Astrocyte of the cerebellum (primary cell): Measurements from ENCODE around the gene KCNA5.

Experiments
- DNase-seq: peaks from one replicate; pipeline ENCODE4 v3.0.0-alpha.2; 2011; ENCODE audit warnings: low read depth
- H3K4me3 ChIP-seq: 2 replicates; pipeline ENCODE4 v1.5.1; 2011; ENCODE audit warnings: mild to moderate bottlenecking, low read depth, low read length, moderate library complexity
- in situ Hi-C: cut with HindIII; loops from 2 replicates; pipeline ENCODE4 v1.10.0; 2017; ENCODE audit warnings: low sequenced_read_pairs
- TF ChIP-seq, protein P1 (sequence below): IDR thresholded peaks from 2 replicates; pipeline ENCODE4 v1.5.1; 2012; ENCODE audit warnings: low read length, low read depth, moderate library complexity, mild to moderate bottlenecking; ENCODE audit errors: missing control alignments

Gene KCNA5

DNA sequence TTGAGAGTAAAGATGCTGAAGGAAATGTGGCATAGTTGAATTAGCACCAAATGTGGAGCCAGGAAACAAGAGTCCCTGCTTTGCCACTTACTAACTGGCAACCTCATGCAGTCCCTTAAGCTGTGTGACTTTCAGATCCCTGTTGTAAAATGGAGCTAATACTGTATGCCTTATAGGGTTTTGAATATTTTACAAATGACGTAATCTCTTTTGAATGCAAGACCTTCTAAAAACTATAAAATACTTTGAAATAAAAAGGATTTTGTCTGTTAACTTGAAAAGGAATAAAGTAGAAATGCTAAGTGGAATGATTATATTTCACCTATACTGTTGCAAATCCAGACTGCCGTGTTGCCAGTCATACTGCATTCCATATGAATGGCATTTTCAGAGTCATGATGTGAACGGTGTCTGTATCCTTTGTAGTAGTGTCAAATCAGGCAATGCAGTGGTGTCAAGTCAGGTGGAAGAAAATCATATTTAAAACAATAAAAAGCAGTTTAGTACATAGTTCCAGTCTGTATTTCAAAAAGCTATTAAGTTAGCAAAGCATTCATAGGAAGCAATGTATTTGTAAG is 21.3 kb downstream of the KCNA5 start:
- TF ChIP-seq, protein P1, sequence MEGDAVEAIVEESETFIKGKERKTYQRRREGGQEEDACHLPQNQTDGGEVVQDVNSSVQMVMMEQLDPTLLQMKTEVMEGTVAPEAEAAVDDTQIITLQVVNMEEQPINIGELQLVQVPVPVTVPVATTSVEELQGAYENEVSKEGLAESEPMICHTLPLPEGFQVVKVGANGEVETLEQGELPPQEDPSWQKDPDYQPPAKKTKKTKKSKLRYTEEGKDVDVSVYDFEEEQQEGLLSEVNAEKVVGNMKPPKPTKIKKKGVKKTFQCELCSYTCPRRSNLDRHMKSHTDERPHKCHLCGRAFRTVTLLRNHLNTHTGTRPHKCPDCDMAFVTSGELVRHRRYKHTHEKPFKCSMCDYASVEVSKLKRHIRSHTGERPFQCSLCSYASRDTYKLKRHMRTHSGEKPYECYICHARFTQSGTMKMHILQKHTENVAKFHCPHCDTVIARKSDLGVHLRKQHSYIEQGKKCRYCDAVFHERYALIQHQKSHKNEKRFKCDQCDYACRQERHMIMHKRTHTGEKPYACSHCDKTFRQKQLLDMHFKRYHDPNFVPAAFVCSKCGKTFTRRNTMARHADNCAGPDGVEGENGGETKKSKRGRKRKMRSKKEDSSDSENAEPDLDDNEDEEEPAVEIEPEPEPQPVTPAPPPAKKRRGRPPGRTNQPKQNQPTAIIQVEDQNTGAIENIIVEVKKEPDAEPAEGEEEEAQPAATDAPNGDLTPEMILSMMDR = no peak
- H3K4me3 ChIP-seq = no peak overlapping the region
- in situ Hi-C loops = no loop called here
- DNase-seq = no peak

DNA sequence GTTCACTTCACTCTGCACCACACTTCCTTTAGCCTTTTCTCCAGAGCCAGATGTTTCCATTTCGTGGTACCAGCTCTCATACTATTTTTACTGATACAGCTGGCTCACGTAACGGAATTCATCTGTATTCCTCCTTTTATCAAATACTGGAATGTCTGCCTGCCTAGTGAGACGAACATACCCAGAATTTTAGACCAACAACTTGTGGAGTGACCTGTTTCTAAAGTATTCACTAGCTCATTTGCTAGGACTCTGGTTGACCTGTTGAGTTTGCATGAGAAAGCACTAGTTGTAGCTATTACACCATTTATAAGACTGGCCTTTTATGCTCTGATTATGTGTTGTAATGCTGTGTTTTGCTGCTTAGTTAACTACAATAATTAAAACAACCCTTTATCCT is 22.6 kb downstream of the KCNA5 start:
- DNase-seq = no peak
- no peak overlapping the region for H3K4me3 ChIP-seq
- TF ChIP-seq, protein P1 = no peak
- in situ Hi-C loops = no loop called here

DNA sequence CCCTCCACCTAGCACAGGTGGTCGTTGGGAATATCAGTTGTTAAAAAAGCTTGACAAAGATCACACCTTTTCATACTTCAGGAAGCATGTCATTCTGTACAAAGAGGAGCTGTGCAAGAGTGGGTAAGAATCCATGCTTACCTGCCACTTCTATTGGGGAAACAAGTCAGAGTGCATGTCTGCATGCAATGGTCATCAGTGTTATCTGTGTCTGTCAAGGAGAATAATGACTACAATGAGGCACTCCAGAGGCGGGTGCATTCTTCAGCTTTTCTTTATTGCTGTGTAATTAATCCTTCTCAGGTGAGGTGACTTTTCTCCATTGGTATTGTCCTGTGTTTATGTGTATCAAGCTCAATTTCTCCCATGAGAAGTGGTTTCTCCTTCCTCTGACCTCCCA is 24.4 kb downstream of the KCNA5 start:
- TF ChIP-seq, protein P1 = no peak
- in situ Hi-C loops = no loop called here
- no peak for DNase-seq

DNA sequence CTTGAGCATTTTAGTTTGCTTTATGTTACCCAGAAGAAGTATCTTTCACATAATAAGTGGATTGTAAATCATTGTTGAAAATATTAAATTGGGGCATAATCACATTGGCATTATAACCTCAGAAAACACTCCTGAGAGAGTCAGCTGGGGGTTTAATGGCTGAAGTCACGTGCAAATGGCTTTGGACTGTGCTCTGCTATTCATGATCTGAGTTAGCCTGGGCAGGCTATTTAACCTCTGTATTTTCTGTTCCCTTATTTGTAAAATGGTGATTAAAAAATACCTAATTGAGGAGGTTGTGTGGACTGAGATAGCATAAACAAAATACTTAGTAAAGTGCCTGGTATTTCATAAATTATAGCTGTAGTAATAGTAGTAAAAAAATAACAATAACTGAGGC is 24.9 kb downstream of the KCNA5 start:
- no peak for DNase-seq
- in situ Hi-C loops = no loop called here
- TF ChIP-seq, protein P1 = no peak
- no peak overlapping the region for H3K4me3 ChIP-seq

More for the DNA sequence above, 24.4 kb downstream of the KCNA5 start:
- no peak overlapping the region for H3K4me3 ChIP-seq

DNA sequence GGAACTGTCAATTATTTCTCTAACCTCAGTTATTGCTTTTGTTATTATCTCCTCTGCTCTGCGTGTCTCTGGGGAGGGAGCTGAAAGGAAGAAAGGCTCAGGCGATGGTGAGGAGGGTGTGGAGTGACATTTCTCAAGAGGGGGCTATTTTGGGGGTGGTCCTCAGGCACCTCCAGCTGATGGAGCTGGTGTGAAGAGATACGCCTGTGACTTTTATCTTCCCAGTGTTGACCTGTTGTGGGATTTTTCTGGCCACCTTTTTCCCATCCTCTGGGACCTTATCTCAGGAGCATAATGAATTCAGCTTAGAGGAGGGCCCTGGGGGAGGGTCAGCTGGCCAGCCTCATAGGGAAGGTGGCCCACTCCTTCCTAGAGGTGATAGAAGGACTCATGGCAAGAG is 26.4 kb downstream of the KCNA5 start:
- DNase-seq = no peak
- no peak overlapping the region for H3K4me3 ChIP-seq
- TF ChIP-seq, protein P1 = no peak
- in situ Hi-C loops = no loop called here

DNA sequence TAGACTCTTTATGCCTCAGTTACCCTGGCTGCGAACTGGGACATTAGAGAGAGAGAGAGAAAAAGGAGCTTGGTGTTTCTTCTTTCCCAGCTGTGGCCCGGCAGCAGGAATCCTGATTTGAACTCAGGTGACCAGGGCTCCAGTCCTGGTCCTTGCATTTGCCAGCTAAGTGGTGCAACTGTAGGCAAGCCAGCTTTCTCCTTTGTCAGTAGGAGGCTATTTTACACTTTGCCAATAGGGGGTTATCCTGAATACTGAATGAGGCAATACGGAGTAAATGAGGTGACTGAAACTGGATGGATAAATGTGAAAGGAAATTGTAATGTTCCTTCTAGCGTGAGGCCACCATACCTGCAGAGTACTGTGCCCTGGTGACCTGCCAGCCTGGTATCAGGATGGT is 27.8 kb downstream of the KCNA5 start:
- TF ChIP-seq, protein P1 = no peak
- no peak for DNase-seq
- in situ Hi-C loops = no loop called here
- no peak overlapping the region for H3K4me3 ChIP-seq
